KMS-11 (cell line): ENCODE results near the gene PHF21A.
"Not testable (repeated sequence)": the region's sequence is repeated elsewhere in the genome, so short reads cannot be mapped to it uniquely, and the experiment has no call there.

Source experiments
- H2AFZ ChIP-seq: fragments of 200-600 bp; sonication (generic); 2 replicates; pipeline ENCODE4 v1.6.1; 2016; ENCODE audit warnings: antibody characterized with exemption, mixed run types, low read depth
- H3K27ac ChIP-seq: fragments of 200-600 bp; sonication (generic); 2 replicates; pipeline ENCODE4 v1.6.1; 2016; ENCODE audit warnings: mild to moderate bottlenecking, mixed run types
- H3K27me3 ChIP-seq: fragments of 200-600 bp; sonication (generic); 2 replicates; pipeline ENCODE4 v1.6.1; 2017; ENCODE audit warnings: mild to moderate bottlenecking, low read depth, mixed run types, moderate library complexity; ENCODE audit not compliant: insufficient read depth
- H3K36me3 ChIP-seq: fragments of 200-600 bp; sonication (generic); 2 replicates; pipeline ENCODE4 v1.6.1; 2017; ENCODE audit warnings: mild to moderate bottlenecking, mixed run types; ENCODE audit not compliant: insufficient read depth
- H3K4me1 ChIP-seq: fragments of 200-600 bp; sonication (generic); 2 replicates; pipeline ENCODE4 v1.6.1; 2016; ENCODE audit warnings: mild to moderate bottlenecking, low read depth, mixed run types; ENCODE audit not compliant: poor library complexity, severe bottlenecking
- H3K4me2 ChIP-seq: fragments of 200-600 bp; sonication (generic); 2 replicates; pipeline ENCODE4 v1.7.0; 2016; ENCODE audit warnings: mild to moderate bottlenecking, mixed run types
- H3K4me3 ChIP-seq: fragments of 200-600 bp; sonication (generic); IDR thresholded peaks from 2 replicates; pipeline ENCODE4 v1.6.1; 2017; ENCODE audit warnings: low read depth, low read length, mixed read lengths; ENCODE audit not compliant: insufficient read depth
- H3K79me2 ChIP-seq: fragments of 200-600 bp; sonication (generic); 2 replicates; pipeline ENCODE4 v1.6.1; 2016; ENCODE audit warnings: low read depth, mixed run types; ENCODE audit not compliant: insufficient read depth
- H3K9ac ChIP-seq: fragments of 200-600 bp; sonication (generic); 2 replicates; pipeline ENCODE4 v1.6.1; 2016; ENCODE audit warnings: mild to moderate bottlenecking, mixed run types
- H4K20me1 ChIP-seq: fragments of 200-600 bp; sonication (generic); 2 replicates; pipeline ENCODE4 v1.6.1; 2016; ENCODE audit warnings: mild to moderate bottlenecking, mixed run types; ENCODE audit not compliant: insufficient read depth
- CTCF ChIP-seq: fragments of 200-600 bp; sonication (generic); conservative IDR thresholded peaks from 2 replicates; pipeline ENCODE4 v1.6.1; 2017; ENCODE audit warnings: low read depth, mild to moderate bottlenecking, antibody characterized with exemption, low read length, moderate library complexity, mixed read lengths

PHF21A gene

GRCh38 chr11:45900916-45901617 is 220.2 kb downstream of the PHF21A start:
- no peak overlapping the region for H2AFZ ChIP-seq
- no peak overlapping the region for H3K27ac ChIP-seq
- H3K4me2 ChIP-seq: no peak overlapping the region
- no peaks in the 10 kb centered on the region for H4K20me1 ChIP-seq
- H3K4me1 ChIP-seq: no peaks in the 10 kb centered on the region
- TF ChIP-seq CTCF: no peak
- peaks cover 33% of the 10 kb centered on the region; the same call in 1 of the 2 replicates for H3K27me3 ChIP-seq
- no peaks in the 10 kb centered on the region for H3K79me2 ChIP-seq
- no peaks in the 10 kb centered on the region for H3K36me3 ChIP-seq
- no peak overlapping the region for H3K9ac ChIP-seq
- no peak overlapping the region for H3K4me3 ChIP-seq

- not testable (repeated sequence) for H3K36me3 ChIP-seq, H4K20me1 ChIP-seq, H3K4me1 ChIP-seq, H3K4me2 ChIP-seq, H3K27ac ChIP-seq, H3K79me2 ChIP-seq, H3K9ac ChIP-seq, H3K4me3 ChIP-seq, H2AFZ ChIP-seq
- H3K27me3 ChIP-seq: peaks cover 33% of the 10 kb centered on the region; the same call in 1 of the 2 replicates
These were observed 221.0 kb downstream of the PHF21A start for GRCh38 chr11:45900175-45900800.

GRCh38 chr11:45899448-45900174 is 221.6 kb downstream of the PHF21A start:
- no peak overlapping the region for H2AFZ ChIP-seq

GRCh38 chr11:45899086-45899447 is 222.2 kb downstream of the PHF21A start:
- no peak overlapping the region for H2AFZ ChIP-seq
- no peak overlapping the region for H3K4me3 ChIP-seq
- no peaks in the 10 kb centered on the region for H3K4me1 ChIP-seq
- H3K4me2 ChIP-seq: no peak overlapping the region
- no peaks in the 10 kb centered on the region for H4K20me1 ChIP-seq
- H3K79me2 ChIP-seq: no peaks in the 10 kb centered on the region
- no peak overlapping the region for H3K27ac ChIP-seq
- H3K36me3 ChIP-seq: no peaks in the 10 kb centered on the region
- H3K9ac ChIP-seq: no peak overlapping the region
- peaks cover 33% of the 10 kb centered on the region; the same call in 1 of the 2 replicates for H3K27me3 ChIP-seq
- no peak for TF ChIP-seq CTCF

More at GRCh38 chr11:45899448-45900174, 221.6 kb downstream of the PHF21A start:
- no peaks in the 10 kb centered on the region for H3K79me2 ChIP-seq
- H4K20me1 ChIP-seq: no peaks in the 10 kb centered on the region
- H3K36me3 ChIP-seq: no peaks in the 10 kb centered on the region
- H3K4me2 ChIP-seq: no peak overlapping the region
- TF ChIP-seq CTCF: no peak
- H3K4me1 ChIP-seq: no peaks in the 10 kb centered on the region
- no peak overlapping the region for H3K27ac ChIP-seq
- no peak overlapping the region for H3K9ac ChIP-seq
- H3K27me3 ChIP-seq: peaks cover 33% of the 10 kb centered on the region; the same call in 1 of the 2 replicates
- H3K4me3 ChIP-seq: no peak overlapping the region
